Neural crest cell (in vitro differentiated cells): Measurements from ENCODE around the gene PTPRO. TPM values are rescaled to one million over a fixed set of nuclear protein-coding genes. Genes with fewer than 3 reads are reported as not detected.

Experiments used
- DNase-seq: peaks from one replicate; pipeline ENCODE4 v3.0.0; 2021; ENCODE audit warnings: low read depth, mixed read lengths, low spot score
- H3K27ac Mint-ChIP-seq: one replicate; pipeline ENCODE4 v1.8.0; 2021; ENCODE audit warnings: mild to moderate bottlenecking, mixed read lengths; ENCODE audit not compliant: unreplicated experiment
- H3K27me3 Mint-ChIP-seq: 2 replicates; pipeline ENCODE4 v1.8.0; 2021; ENCODE audit warnings: low read depth, mild to moderate bottlenecking, mixed read lengths
- H3K36me3 Mint-ChIP-seq: 2 replicates; pipeline ENCODE4 v1.8.0; 2021; ENCODE audit warnings: low read depth, mild to moderate bottlenecking, mixed read lengths
- H3K4me1 Mint-ChIP-seq: 2 replicates; pipeline ENCODE4 v1.8.0; 2021; ENCODE audit warnings: mixed read lengths
- H3K4me3 Mint-ChIP-seq: one replicate; pipeline ENCODE4 v1.8.0; 2021; ENCODE audit warnings: mild to moderate bottlenecking, mixed read lengths
- H3K9me3 Mint-ChIP-seq: 2 replicates; pipeline ENCODE4 v1.8.0; 2021; ENCODE audit warnings: mixed read lengths
- total RNA-seq: library from RNA; stranded (reverse); gene quantifications from 2 replicates; pipeline ENCODE4 v1.2.1, GENCODE V29; 2021
- TF ChIP-seq, protein P1 (sequence below): fragments of 200-600 bp; sonication (generic); conservative IDR thresholded peaks from 2 replicates; pipeline ENCODE4 v1.5.0; 2021; ENCODE audit warnings: antibody characterized with exemption, mild to moderate bottlenecking

The PTPRO gene
- total RNA-seq, 1 donor from 2014 or later, result 3.1 TPM

DNA sequence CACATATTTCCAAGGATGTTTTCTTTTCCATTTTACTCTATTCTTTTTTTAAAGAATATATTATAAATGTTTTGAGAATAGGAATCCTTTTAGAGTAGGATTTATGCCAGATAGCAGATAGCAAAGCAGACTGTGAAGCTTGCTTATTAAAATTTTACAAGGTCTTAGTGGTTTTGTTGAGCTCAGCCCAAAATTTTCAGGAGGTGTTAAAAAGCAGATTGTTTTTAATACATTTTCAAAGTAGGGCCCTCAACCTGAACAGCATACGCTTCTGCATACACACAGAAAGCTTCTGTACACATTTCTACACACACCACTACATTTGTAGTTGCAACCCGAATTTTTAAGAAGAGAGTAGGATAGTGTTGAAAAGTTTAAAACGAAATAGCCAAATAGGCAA lies 315.9 kb downstream of the PTPRO start:
- Mint-ChIP-seq H3K36me3 (peaks cover 20% of the 10 kb centered on the region), H3K27ac (no peak overlapping the region), H3K4me3 (no peak overlapping the region), H3K27me3 (no peaks in the 10 kb centered on the region), H3K4me1 (peaks cover 16% of the 10 kb centered on the region), H3K9me3 (no peaks in the 10 kb centered on the region)
- no peak for DNase-seq
- TF ChIP-seq, protein P1, sequence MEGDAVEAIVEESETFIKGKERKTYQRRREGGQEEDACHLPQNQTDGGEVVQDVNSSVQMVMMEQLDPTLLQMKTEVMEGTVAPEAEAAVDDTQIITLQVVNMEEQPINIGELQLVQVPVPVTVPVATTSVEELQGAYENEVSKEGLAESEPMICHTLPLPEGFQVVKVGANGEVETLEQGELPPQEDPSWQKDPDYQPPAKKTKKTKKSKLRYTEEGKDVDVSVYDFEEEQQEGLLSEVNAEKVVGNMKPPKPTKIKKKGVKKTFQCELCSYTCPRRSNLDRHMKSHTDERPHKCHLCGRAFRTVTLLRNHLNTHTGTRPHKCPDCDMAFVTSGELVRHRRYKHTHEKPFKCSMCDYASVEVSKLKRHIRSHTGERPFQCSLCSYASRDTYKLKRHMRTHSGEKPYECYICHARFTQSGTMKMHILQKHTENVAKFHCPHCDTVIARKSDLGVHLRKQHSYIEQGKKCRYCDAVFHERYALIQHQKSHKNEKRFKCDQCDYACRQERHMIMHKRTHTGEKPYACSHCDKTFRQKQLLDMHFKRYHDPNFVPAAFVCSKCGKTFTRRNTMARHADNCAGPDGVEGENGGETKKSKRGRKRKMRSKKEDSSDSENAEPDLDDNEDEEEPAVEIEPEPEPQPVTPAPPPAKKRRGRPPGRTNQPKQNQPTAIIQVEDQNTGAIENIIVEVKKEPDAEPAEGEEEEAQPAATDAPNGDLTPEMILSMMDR, result no peak

DNA sequence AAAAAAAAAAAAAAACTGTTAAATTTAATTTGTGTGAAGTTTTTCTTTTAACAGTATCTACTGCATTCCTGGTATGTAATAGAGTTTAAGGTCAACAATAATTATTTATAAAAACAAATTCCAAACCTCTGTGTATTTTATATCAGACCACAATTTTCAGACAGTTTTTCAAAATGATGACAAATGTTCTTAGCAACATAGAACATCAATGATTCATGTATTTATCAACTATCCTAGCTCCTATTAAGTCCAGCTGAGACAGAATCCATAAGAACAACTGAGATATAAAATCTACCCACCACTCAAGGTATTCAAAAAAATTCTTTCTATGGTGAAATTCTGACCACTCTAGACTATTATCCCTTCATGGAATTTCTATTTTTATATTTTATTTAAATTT lies 322.4 kb downstream of the PTPRO start:
- TF ChIP-seq, protein P1, result no peak
- no peaks in the 10 kb centered on the region for H3K27me3 Mint-ChIP-seq
- no peak for DNase-seq
- H3K36me3 Mint-ChIP-seq, result peaks cover 26% of the 10 kb centered on the region
- H3K4me1 Mint-ChIP-seq, result peaks cover 8% of the 10 kb centered on the region
- no peaks in the 10 kb centered on the region for H3K9me3 Mint-ChIP-seq
- no peak overlapping the region for H3K4me3 Mint-ChIP-seq
- no peak overlapping the region for H3K27ac Mint-ChIP-seq

DNA sequence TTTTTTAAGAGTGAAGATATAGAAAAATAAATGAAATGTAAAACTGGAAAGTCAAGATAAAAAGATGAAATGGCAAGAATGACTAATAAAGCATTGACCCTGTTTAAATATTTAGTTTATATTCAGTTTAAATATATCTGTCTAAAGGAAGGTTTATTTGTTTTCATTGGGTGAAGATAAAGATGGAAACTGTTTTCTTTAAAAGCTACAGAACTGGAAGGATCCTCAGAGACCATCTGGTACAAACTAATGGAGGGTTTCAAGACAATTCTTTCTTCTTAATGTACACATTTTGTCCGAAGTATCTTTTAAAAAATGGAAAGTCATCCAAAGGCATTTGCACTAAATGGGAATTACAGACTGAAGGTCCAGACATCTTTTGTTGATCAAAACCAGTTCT lies 324.3 kb downstream of the PTPRO start:
- peaks cover 14% of the 10 kb centered on the region for H3K36me3 Mint-ChIP-seq
- peaks cover 22% of the 10 kb centered on the region for H3K4me1 Mint-ChIP-seq
- H3K4me3 Mint-ChIP-seq, result no peak overlapping the region
- DNase-seq, result no peak
- no peak overlapping the region for H3K27ac Mint-ChIP-seq
- TF ChIP-seq, protein P1, result no peak
- no peaks in the 10 kb centered on the region for H3K9me3 Mint-ChIP-seq
- H3K27me3 Mint-ChIP-seq, result no peaks in the 10 kb centered on the region

Other genes with a start within 250 kb of the PTPRO start
- gene RERG, start 101.1 kb upstream of the PTPRO start, total RNA-seq, result 0.61 and 1.1 TPM in 2 replicates